ENCODE results near the gene PLXDC2. TPM values are rescaled to one million over a fixed set of nuclear protein-coding genes. Genes with fewer than 3 reads are reported as not detected.

Gene PLXDC2
- total and polyA plus RNA-seq, 2 donors, result 7.1 to 8.0 TPM

GRCh38 chr10:19906108-19906791 lies 90.0 kb downstream of the PLXDC2 start:
- H3K27ac ChIP-seq (ENCODE audit: low read depth in 1 of 2, low read length in 1 of 2), result no peak overlapping the region
- H3K9me3 ChIP-seq (ENCODE audit: control insufficient read depth in 2 of 2, insufficient read depth in 1 of 2, low read length in 1 of 2), result no peaks in the 10 kb centered on the region
- no peak overlapping the region for H3K4me3 ChIP-seq (ENCODE audit: low read length in 2 of 2)
- no peaks in the 10 kb centered on the region for H3K4me1 ChIP-seq (ENCODE audit: control insufficient read depth in 2 of 2, insufficient read depth in 2 of 2, low read length in 2 of 2)
- no peaks in the 10 kb centered on the region for H3K27me3 ChIP-seq (ENCODE audit: control insufficient read depth in 2 of 2, insufficient read depth in 1 of 2, low read length in 1 of 2)
- WGBS, result 92% methylated on average over 5 of the region's 5 CpGs
- H3K36me3 ChIP-seq (ENCODE audit: control insufficient read depth in 2 of 2, insufficient read depth in 2 of 2, low read length in 1 of 2), result no peaks in the 10 kb centered on the region
- no peak for DNase-seq (ENCODE audit: low read depth in 6 of 9, low spot score in 9 of 9)

GRCh38 chr10:19908991-19909696 lies 92.9 kb downstream of the PLXDC2 start:
- no peak for DNase-seq (ENCODE audit: low read depth in 6 of 9, low spot score in 9 of 9)
- Histone ChIP-seq H3K9me3 (ENCODE audit: control insufficient read depth in 2 of 2, insufficient read depth in 1 of 2, low read length in 1 of 2) (no peaks in the 10 kb centered on the region), H3K27me3 (ENCODE audit: control insufficient read depth in 2 of 2, insufficient read depth in 1 of 2, low read length in 1 of 2) (no peaks in the 10 kb centered on the region), H3K4me1 (ENCODE audit: control insufficient read depth in 2 of 2, insufficient read depth in 2 of 2, low read length in 2 of 2) (no peaks in the 10 kb centered on the region), H3K4me3 (ENCODE audit: low read length in 2 of 2) (no peak overlapping the region), H3K36me3 (ENCODE audit: control insufficient read depth in 2 of 2, insufficient read depth in 2 of 2, low read length in 1 of 2) (no peaks in the 10 kb centered on the region), H3K27ac (ENCODE audit: low read depth in 1 of 2, low read length in 1 of 2) (no peak overlapping the region)
- 78% methylated on average over 3 of the region's 3 CpGs for WGBS

GRCh38 chr10:19911886-19912285 lies 95.7 kb downstream of the PLXDC2 start:
- Histone ChIP-seq H3K9me3 (ENCODE audit: control insufficient read depth in 2 of 2, insufficient read depth in 1 of 2, low read length in 1 of 2) (no peaks in the 10 kb centered on the region), H3K27ac (ENCODE audit: low read depth in 1 of 2, low read length in 1 of 2) (no peak overlapping the region), H3K4me1 (ENCODE audit: control insufficient read depth in 2 of 2, insufficient read depth in 2 of 2, low read length in 2 of 2) (no peaks in the 10 kb centered on the region), H3K27me3 (ENCODE audit: control insufficient read depth in 2 of 2, insufficient read depth in 1 of 2, low read length in 1 of 2) (no peaks in the 10 kb centered on the region), H3K36me3 (ENCODE audit: control insufficient read depth in 2 of 2, insufficient read depth in 2 of 2, low read length in 1 of 2) (no peaks in the 10 kb centered on the region), H3K4me3 (ENCODE audit: low read length in 2 of 2) (no peak overlapping the region)
- 94% methylated on average over 2 of the region's 2 CpGs for WGBS
- DNase-seq (ENCODE audit: low read depth in 6 of 9, low spot score in 9 of 9), result no peak

- no peak overlapping the region for H3K27ac ChIP-seq (ENCODE audit: low read depth in 1 of 2, low read length in 1 of 2)
- no peaks in the 10 kb centered on the region for H3K36me3 ChIP-seq (ENCODE audit: control insufficient read depth in 2 of 2, insufficient read depth in 2 of 2, low read length in 1 of 2)
- no peaks in the 10 kb centered on the region for H3K9me3 ChIP-seq (ENCODE audit: control insufficient read depth in 2 of 2, insufficient read depth in 1 of 2, low read length in 1 of 2)
- no peaks in the 10 kb centered on the region for H3K4me1 ChIP-seq (ENCODE audit: control insufficient read depth in 2 of 2, insufficient read depth in 2 of 2, low read length in 2 of 2)
- DNase-seq (ENCODE audit: low read depth in 6 of 9, low spot score in 9 of 9), result no peak
- H3K27me3 ChIP-seq (ENCODE audit: control insufficient read depth in 2 of 2, insufficient read depth in 1 of 2, low read length in 1 of 2), result no peaks in the 10 kb centered on the region
- no peak overlapping the region for H3K4me3 ChIP-seq (ENCODE audit: low read length in 2 of 2)
Observed at GRCh38 chr10:19913987-19914386, 97.8 kb downstream of the PLXDC2 start.

- H3K4me1 ChIP-seq (ENCODE audit: control insufficient read depth in 2 of 2, insufficient read depth in 2 of 2, low read length in 2 of 2), result no peaks in the 10 kb centered on the region
- H3K36me3 ChIP-seq (ENCODE audit: control insufficient read depth in 2 of 2, insufficient read depth in 2 of 2, low read length in 1 of 2), result no peaks in the 10 kb centered on the region
Observed at GRCh38 chr10:19915125-19915524, 98.9 kb downstream of the PLXDC2 start.

GRCh38 chr10:19915816-19916215 lies 99.6 kb downstream of the PLXDC2 start:
- H3K9me3 ChIP-seq (ENCODE audit: control insufficient read depth in 2 of 2, insufficient read depth in 1 of 2, low read length in 1 of 2), result no peaks in the 10 kb centered on the region
- no peak for DNase-seq (ENCODE audit: low read depth in 6 of 9, low spot score in 9 of 9)
- no peak overlapping the region for H3K27ac ChIP-seq (ENCODE audit: low read depth in 1 of 2, low read length in 1 of 2)
- H3K4me3 ChIP-seq (ENCODE audit: low read length in 2 of 2), result no peak overlapping the region
- WGBS, result 96% methylated on average over 3 of the region's 3 CpGs
- no peaks in the 10 kb centered on the region for H3K36me3 ChIP-seq (ENCODE audit: control insufficient read depth in 2 of 2, insufficient read depth in 2 of 2, low read length in 1 of 2)
- H3K4me1 ChIP-seq (ENCODE audit: control insufficient read depth in 2 of 2, insufficient read depth in 2 of 2, low read length in 2 of 2), result no peaks in the 10 kb centered on the region
- H3K27me3 ChIP-seq (ENCODE audit: control insufficient read depth in 2 of 2, insufficient read depth in 1 of 2, low read length in 1 of 2), result no peaks in the 10 kb centered on the region

More at GRCh38 chr10:19915125-19915524, 98.9 kb downstream of the PLXDC2 start:
- no peak for DNase-seq (ENCODE audit: low read depth in 6 of 9, low spot score in 9 of 9)
- Histone ChIP-seq H3K27ac (ENCODE audit: low read depth in 1 of 2, low read length in 1 of 2) (no peak overlapping the region), H3K9me3 (ENCODE audit: control insufficient read depth in 2 of 2, insufficient read depth in 1 of 2, low read length in 1 of 2) (no peaks in the 10 kb centered on the region), H3K27me3 (ENCODE audit: control insufficient read depth in 2 of 2, insufficient read depth in 1 of 2, low read length in 1 of 2) (no peaks in the 10 kb centered on the region), H3K4me3 (ENCODE audit: low read length in 2 of 2) (no peak overlapping the region)

GRCh38 chr10:19917751-19918478 lies 101.7 kb downstream of the PLXDC2 start:
- no peak for DNase-seq (ENCODE audit: low read depth in 6 of 9, low spot score in 9 of 9)
- Histone ChIP-seq H3K4me3 (ENCODE audit: low read length in 2 of 2) (no peak overlapping the region), H3K9me3 (ENCODE audit: control insufficient read depth in 2 of 2, insufficient read depth in 1 of 2, low read length in 1 of 2) (no peaks in the 10 kb centered on the region), H3K36me3 (ENCODE audit: control insufficient read depth in 2 of 2, insufficient read depth in 2 of 2, low read length in 1 of 2) (no peaks in the 10 kb centered on the region), H3K4me1 (ENCODE audit: control insufficient read depth in 2 of 2, insufficient read depth in 2 of 2, low read length in 2 of 2) (no peaks in the 10 kb centered on the region), H3K27ac (ENCODE audit: low read depth in 1 of 2, low read length in 1 of 2) (no peak overlapping the region), H3K27me3 (ENCODE audit: control insufficient read depth in 2 of 2, insufficient read depth in 1 of 2, low read length in 1 of 2) (no peaks in the 10 kb centered on the region)
- 88% methylated on average over 3 of the region's 3 CpGs for WGBS

GRCh38 chr10:19918794-19919193 lies 102.6 kb downstream of the PLXDC2 start:
- Histone ChIP-seq H3K27ac (ENCODE audit: low read depth in 1 of 2, low read length in 1 of 2) (no peak overlapping the region), H3K4me3 (ENCODE audit: low read length in 2 of 2) (no peak overlapping the region), H3K27me3 (ENCODE audit: control insufficient read depth in 2 of 2, insufficient read depth in 1 of 2, low read length in 1 of 2) (no peaks in the 10 kb centered on the region), H3K9me3 (ENCODE audit: control insufficient read depth in 2 of 2, insufficient read depth in 1 of 2, low read length in 1 of 2) (no peaks in the 10 kb centered on the region), H3K4me1 (ENCODE audit: control insufficient read depth in 2 of 2, insufficient read depth in 2 of 2, low read length in 2 of 2) (no peaks in the 10 kb centered on the region), H3K36me3 (ENCODE audit: control insufficient read depth in 2 of 2, insufficient read depth in 2 of 2, low read length in 1 of 2) (no peaks in the 10 kb centered on the region)
- DNase-seq (ENCODE audit: low read depth in 6 of 9, low spot score in 9 of 9), result no peak
- 91% methylated on average over 4 of the region's 4 CpGs for WGBS

- no peaks in the 10 kb centered on the region for H3K9me3 ChIP-seq (ENCODE audit: control insufficient read depth in 2 of 2, insufficient read depth in 1 of 2, low read length in 1 of 2)
- no peaks in the 10 kb centered on the region for H3K4me1 ChIP-seq (ENCODE audit: control insufficient read depth in 2 of 2, insufficient read depth in 2 of 2, low read length in 2 of 2)
- no peak for DNase-seq (ENCODE audit: low read depth in 6 of 9, low spot score in 9 of 9)
- WGBS, result 91% methylated on average over 2 of the region's 2 CpGs
- H3K4me3 ChIP-seq (ENCODE audit: low read length in 2 of 2), result no peak overlapping the region
- no peaks in the 10 kb centered on the region for H3K27me3 ChIP-seq (ENCODE audit: control insufficient read depth in 2 of 2, insufficient read depth in 1 of 2, low read length in 1 of 2)
- no peaks in the 10 kb centered on the region for H3K36me3 ChIP-seq (ENCODE audit: control insufficient read depth in 2 of 2, insufficient read depth in 2 of 2, low read length in 1 of 2)
- no peak overlapping the region for H3K27ac ChIP-seq (ENCODE audit: low read depth in 1 of 2, low read length in 1 of 2)
Observed at GRCh38 chr10:19919671-19920070, 103.4 kb downstream of the PLXDC2 start.
